ENCODE data around the gene SLCO4C1. TPM values are rescaled to one million over a fixed set of nuclear protein-coding genes. Genes with fewer than 3 reads are reported as not detected.
"Not testable (repeated sequence)": the region's sequence is repeated elsewhere in the genome, so short reads cannot be mapped to it uniquely, and the experiment has no call there.

SLCO4C1 gene, protein sequence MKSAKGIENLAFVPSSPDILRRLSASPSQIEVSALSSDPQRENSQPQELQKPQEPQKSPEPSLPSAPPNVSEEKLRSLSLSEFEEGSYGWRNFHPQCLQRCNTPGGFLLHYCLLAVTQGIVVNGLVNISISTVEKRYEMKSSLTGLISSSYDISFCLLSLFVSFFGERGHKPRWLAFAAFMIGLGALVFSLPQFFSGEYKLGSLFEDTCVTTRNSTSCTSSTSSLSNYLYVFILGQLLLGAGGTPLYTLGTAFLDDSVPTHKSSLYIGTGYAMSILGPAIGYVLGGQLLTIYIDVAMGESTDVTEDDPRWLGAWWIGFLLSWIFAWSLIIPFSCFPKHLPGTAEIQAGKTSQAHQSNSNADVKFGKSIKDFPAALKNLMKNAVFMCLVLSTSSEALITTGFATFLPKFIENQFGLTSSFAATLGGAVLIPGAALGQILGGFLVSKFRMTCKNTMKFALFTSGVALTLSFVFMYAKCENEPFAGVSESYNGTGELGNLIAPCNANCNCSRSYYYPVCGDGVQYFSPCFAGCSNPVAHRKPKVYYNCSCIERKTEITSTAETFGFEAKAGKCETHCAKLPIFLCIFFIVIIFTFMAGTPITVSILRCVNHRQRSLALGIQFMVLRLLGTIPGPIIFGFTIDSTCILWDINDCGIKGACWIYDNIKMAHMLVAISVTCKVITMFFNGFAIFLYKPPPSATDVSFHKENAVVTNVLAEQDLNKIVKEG
- 0.24 and 0.33 TPM in 2 replicates for total RNA-seq

DNA sequence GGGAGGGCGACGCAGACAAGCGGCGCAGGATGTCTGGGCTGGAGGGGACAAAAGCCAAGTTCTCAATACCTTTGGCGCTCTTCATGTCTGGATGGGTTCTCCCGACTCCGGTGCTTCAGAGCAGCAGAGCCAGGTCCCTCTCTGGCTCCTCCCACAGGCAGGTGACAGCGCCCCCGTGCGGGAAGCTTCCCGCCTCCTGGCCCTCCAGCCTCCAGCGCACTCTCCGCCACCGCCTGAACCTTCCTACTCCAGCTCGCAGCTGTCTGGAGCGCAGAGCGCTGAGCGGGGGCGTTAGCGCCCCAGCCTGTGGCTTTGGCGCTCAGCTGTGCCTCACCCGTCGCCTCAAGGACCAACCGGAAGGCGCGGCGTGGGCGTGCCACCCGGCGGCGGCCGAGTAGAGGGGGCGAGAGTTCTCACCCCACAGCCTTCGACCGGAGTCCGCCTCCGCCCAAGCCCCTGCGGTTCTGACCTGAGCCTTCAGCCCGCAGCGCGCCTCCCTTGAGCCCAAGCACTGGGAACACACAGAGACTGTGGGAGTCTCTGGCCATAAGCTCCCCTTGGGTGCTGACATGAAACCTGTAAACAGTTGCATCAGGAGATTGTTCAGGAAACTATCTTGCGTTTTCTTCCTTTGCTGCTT lies at the start of gene SLCO4C1:
Gene SLCO4C1, minus strand, starts transcription at position 107 of the 640 bp plus-strand sequence. Its CDS starts 22 bp downstream, at position 85.
- ATAC-seq (ENCODE audit: low read depth) (peak; percentile 85), DNase-seq (peak; percentile 62)
- no peaks in the 10 kb centered on the region for H3K36me3 Mint-ChIP-seq (ENCODE audit: low read depth)
- H3K27me3 Mint-ChIP-seq: no peaks in the 10 kb centered on the region
- peak within 1 kb of the TSS; percentile 12 for H3K27ac Mint-ChIP-seq
- TF ChIP-seq, protein P1, sequence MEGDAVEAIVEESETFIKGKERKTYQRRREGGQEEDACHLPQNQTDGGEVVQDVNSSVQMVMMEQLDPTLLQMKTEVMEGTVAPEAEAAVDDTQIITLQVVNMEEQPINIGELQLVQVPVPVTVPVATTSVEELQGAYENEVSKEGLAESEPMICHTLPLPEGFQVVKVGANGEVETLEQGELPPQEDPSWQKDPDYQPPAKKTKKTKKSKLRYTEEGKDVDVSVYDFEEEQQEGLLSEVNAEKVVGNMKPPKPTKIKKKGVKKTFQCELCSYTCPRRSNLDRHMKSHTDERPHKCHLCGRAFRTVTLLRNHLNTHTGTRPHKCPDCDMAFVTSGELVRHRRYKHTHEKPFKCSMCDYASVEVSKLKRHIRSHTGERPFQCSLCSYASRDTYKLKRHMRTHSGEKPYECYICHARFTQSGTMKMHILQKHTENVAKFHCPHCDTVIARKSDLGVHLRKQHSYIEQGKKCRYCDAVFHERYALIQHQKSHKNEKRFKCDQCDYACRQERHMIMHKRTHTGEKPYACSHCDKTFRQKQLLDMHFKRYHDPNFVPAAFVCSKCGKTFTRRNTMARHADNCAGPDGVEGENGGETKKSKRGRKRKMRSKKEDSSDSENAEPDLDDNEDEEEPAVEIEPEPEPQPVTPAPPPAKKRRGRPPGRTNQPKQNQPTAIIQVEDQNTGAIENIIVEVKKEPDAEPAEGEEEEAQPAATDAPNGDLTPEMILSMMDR (IDR thresholded peaks at IDR 0.05): no peak
- H3K4me3 Mint-ChIP-seq: peak within 1 kb of the TSS; percentile 87
- H3K9me3 Mint-ChIP-seq: no peaks in the 10 kb centered on the region
- ChIA-PET CTCF (interaction anchor here (0.9 to 1.3 kb wide), 2 partner anchors 10 to 22 kb away, joined by 3 read pairs; no protein-coding TSS in a partner anchor), POLR2A (interaction anchor here (0.9 kb wide), 1 partner anchor 11 kb away, joined by 3 read pairs; no protein-coding TSS in a partner anchor)
- peaks cover 25% of the 10 kb centered on the region for H3K4me1 Mint-ChIP-seq
- intact Hi-C loops (cut with micrococcal nuclease): loop anchor here (10.0 kb wide), 1 partner anchor 819 kb away; no protein-coding TSS in a partner anchor

DNA sequence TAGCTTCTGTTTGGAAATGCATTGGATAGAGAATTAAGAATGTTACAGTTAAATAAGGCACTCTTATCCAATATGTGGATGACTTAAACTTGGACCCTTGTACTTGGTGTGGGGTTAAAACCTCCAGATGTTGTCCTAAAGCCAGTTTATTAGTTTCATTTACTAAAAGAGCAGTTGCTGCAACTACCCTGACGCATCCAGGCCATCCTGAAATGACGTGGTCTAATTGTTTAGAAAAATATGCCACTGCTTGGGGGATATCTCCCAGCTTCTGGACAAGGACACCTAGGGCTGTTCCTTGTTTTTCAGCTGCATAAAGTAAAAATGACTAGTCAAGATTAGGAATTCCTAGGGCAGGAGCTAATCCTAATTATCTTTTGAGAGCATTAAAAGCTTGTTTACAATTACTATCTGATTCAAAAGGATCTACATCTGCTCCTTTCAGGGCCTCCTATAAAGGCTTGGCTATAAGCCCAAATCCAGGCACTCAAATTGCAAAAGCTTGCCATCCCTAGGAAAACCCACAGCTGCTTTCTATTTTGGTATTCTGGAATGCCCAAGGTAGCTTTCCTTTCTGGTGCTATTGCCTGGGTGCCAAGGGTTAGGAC lies 45.7 kb upstream of the SLCO4C1 start:
- TF ChIP-seq, protein P1 (IDR thresholded peaks at IDR 0.05): no peak
- Mint-ChIP-seq H3K27ac (no peak overlapping the region), H3K4me3 (no peak overlapping the region), H3K27me3 (peaks cover 3% of the 10 kb centered on the region), H3K4me1 (no peaks in the 10 kb centered on the region), H3K9me3 (no peaks in the 10 kb centered on the region), H3K36me3 (ENCODE audit: low read depth) (no peaks in the 10 kb centered on the region)
- CTCF ChIA-PET: no interaction called here
- DNase-seq (no peak), ATAC-seq (ENCODE audit: low read depth) (no peak)
- intact Hi-C loops (cut with micrococcal nuclease): no loop called here
- POLR2A ChIA-PET: no interaction called here

DNA sequence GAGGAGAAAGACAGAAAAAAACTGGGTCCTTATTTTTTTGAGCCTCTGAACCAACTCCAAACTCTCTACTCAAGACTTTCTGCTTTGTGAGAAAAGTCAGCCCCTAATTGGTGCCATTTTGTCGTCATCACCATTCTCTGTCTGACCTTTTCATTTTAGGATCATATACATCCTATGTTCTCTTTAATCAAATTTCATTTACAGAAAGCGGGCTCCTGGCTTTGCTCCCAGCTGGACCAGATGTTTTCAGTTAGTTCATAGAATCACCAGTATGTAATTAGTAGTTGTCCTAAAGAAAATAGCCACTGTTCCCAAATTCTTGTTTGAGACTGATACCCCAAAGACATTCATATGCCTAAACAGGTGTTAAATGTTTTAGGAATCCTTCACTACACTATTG lies 28.6 kb upstream of the SLCO4C1 start:
- POLR2A ChIA-PET: no interaction called here
- Mint-ChIP-seq H3K36me3 (ENCODE audit: low read depth) (no peaks in the 10 kb centered on the region), H3K4me3 (no peak overlapping the region), H3K27ac (no peak overlapping the region), H3K4me1 (no peaks in the 10 kb centered on the region), H3K9me3 (no peaks in the 10 kb centered on the region), H3K27me3 (no peaks in the 10 kb centered on the region)
- DNase-seq (no peak), ATAC-seq (ENCODE audit: low read depth) (no peak)
- TF ChIP-seq, protein P1 (IDR thresholded peaks at IDR 0.05): no peak
- CTCF ChIA-PET: no interaction called here
- intact Hi-C loops (cut with micrococcal nuclease): no loop called here

DNA sequence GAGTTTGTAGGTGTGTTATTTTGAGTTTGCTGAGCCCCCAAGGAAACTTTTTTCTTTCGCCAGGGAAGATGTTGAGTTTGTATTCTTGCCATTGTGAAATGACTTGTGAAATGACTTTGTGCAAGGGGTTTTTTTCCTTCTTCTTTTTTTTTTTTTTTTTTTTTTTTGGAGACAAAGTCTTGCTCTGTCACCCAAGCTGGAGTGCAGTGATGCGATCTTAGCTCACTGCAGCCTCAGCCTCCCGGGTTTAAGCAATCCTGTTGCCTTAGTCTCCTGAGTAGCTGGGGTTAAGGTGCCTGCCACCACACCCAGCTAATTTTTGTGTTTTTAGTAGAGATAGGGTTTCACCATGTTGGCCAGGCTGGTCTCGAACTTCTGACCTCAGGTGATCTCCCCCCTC lies 22.7 kb upstream of the SLCO4C1 start:
- H3K27me3 Mint-ChIP-seq; DNase-seq; POLR2A ChIA-PET; H3K4me3 Mint-ChIP-seq; H3K9me3 Mint-ChIP-seq; H3K27ac Mint-ChIP-seq; H3K36me3 Mint-ChIP-seq (ENCODE audit: low read depth); ATAC-seq (ENCODE audit: low read depth); intact Hi-C loops (cut with micrococcal nuclease); CTCF ChIA-PET; H3K4me1 Mint-ChIP-seq: not testable (repeated sequence)

DNA sequence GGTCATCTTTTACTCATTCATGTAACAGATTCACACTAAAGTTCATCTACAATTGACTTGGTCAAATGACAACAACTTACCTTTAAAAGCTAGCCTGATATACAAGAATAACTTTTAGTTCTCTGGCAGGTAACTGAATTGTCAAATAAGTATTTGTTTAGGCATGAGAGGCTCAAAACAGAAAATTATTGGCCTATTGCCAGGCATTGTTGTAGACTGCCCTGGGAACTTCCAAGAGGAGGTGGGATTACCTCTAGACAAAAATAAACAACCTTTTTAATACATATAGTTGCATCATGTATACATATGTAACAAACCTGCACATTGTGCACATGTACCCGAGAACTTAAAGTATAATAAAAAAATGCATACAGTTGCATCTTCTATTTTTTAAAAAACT lies 18.2 kb upstream of the SLCO4C1 start:
- ChIA-PET CTCF (no interaction called here), POLR2A (no interaction called here)
- no peak overlapping the region for H3K4me3 Mint-ChIP-seq
- no peak overlapping the region for H3K27ac Mint-ChIP-seq
- H3K36me3 Mint-ChIP-seq (ENCODE audit: low read depth): no peaks in the 10 kb centered on the region
- no peak for DNase-seq
- intact Hi-C loops (cut with micrococcal nuclease): no loop called here
- H3K27me3 Mint-ChIP-seq: peaks cover 3% of the 10 kb centered on the region
- no peak for ATAC-seq (ENCODE audit: low read depth)
- TF ChIP-seq, protein P1 (IDR thresholded peaks at IDR 0.05): no peak
- H3K4me1 Mint-ChIP-seq: no peaks in the 10 kb centered on the region
- no peaks in the 10 kb centered on the region for H3K9me3 Mint-ChIP-seq

Measured in activated B cell treated with CpG ODN at 0.5 μM for 24 hours (primary cell).